MG63 (cell line): ENCODE results near the gene KCNIP4. TPM values are rescaled to one million over a fixed set of nuclear protein-coding genes. Genes with fewer than 3 reads are reported as not detected.

ENCODE experiments used
- DNase-seq: peaks from one replicate; pipeline ENCODE4 v3.0.0-alpha.2; 2020
- H3K27me3 ChIP-seq: fragments of 250-450 bp; sonication (Bioruptor Pico); 2 replicates; pipeline ENCODE4 v1.5.1; 2020; ENCODE audit warnings: mild to moderate bottlenecking, moderate library complexity
- H3K36me3 ChIP-seq: fragments of 250-450 bp; sonication (Bioruptor Pico); 2 replicates; pipeline ENCODE4 v1.5.1; 2020; ENCODE audit warnings: mild to moderate bottlenecking, moderate library complexity
- H3K4me3 ChIP-seq: fragments of 250-450 bp; sonication (Bioruptor Pico); 2 replicates; pipeline ENCODE4 v1.5.1; 2020; ENCODE audit warnings: mild to moderate bottlenecking, moderate library complexity
- H3K9me3 ChIP-seq: fragments of 250-450 bp; sonication (Bioruptor Pico); 2 replicates; pipeline ENCODE4 v1.5.1; 2020; ENCODE audit warnings: mild to moderate bottlenecking, moderate library complexity
- total RNA-seq: library from RNA; depleted of rRNA; stranded (reverse); fragments of >200 nt; shearing (Covaris generic); gene quantifications from 2 replicates; pipeline ENCODE4 v1.2.3, GENCODE V29; 2014; ENCODE audit warnings: low replicate concordance

Gene KCNIP4
- total RNA-seq, 1 experiment from 2014 or later = not detected

DNA sequence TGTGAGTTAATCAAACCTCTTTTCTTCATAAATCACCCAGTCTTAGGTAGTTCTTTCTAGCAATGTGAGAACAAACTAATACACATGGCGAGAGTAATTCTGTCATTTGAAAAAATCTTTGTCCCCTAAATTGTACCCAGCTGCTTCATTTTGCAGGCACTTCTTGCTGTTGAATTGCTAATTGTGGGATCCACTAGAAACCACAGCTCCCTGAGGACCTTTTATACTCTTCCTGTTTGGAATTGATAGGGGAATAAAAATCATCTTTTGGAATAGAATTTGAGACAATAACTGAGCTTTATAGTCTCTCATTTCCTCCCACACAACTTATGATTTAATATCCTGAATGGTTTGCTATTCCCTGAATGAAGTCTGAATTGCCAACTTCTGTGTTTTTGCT is 1078.1 kb downstream of the KCNIP4 start:
- H3K9me3 ChIP-seq = no peaks in the 10 kb centered on the region
- no peak overlapping the region for H3K4me3 ChIP-seq
- H3K27me3 ChIP-seq = no peaks in the 10 kb centered on the region
- no peak for DNase-seq
- no peaks in the 10 kb centered on the region for H3K36me3 ChIP-seq

DNA sequence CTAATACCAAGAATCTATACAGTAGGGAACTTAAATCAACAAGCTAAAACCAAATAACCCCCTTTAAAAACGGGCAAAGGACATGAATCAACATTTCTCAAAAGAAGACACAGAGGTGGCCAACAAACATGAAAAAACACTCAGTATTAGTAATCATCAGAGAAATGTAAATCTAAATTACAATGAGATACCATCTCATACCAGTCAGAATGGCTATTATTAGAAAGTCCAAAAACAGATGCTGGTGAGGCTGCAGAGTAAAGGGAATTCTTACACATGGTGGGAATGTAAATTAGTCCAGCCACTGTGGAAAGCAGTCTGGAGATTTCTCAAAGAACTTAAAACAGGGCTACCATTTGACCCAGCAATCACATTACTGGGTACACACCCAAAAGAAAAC is 1080.5 kb downstream of the KCNIP4 start:
- Histone ChIP-seq H3K27me3 (no peaks in the 10 kb centered on the region), H3K9me3 (no peaks in the 10 kb centered on the region), H3K4me3 (no peak overlapping the region), H3K36me3 (no peaks in the 10 kb centered on the region)
- DNase-seq = no peak

DNA sequence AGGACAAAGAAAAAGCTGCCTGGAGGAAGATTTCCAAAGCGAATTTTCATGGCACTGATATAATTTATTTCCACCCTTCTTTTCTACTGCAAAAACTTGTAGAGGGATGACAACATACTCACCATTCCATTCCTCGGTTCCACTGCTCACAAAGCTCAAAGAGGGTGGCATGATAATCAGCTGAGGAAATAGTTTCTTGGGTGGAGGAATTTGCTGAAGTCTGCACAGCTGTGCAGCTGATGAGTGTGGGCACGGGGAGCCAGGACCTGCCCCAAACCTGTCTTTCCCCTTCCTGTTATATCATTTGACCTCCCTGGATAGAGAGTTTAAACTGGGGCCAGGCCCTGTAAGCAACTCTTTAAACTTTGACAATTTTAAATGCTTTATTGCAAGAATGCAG is 1087.7 kb downstream of the KCNIP4 start:
- H3K36me3 ChIP-seq = no peaks in the 10 kb centered on the region
- no peak overlapping the region for H3K4me3 ChIP-seq
- H3K27me3 ChIP-seq = no peaks in the 10 kb centered on the region
- no peak for DNase-seq
- H3K9me3 ChIP-seq = no peaks in the 10 kb centered on the region

DNA sequence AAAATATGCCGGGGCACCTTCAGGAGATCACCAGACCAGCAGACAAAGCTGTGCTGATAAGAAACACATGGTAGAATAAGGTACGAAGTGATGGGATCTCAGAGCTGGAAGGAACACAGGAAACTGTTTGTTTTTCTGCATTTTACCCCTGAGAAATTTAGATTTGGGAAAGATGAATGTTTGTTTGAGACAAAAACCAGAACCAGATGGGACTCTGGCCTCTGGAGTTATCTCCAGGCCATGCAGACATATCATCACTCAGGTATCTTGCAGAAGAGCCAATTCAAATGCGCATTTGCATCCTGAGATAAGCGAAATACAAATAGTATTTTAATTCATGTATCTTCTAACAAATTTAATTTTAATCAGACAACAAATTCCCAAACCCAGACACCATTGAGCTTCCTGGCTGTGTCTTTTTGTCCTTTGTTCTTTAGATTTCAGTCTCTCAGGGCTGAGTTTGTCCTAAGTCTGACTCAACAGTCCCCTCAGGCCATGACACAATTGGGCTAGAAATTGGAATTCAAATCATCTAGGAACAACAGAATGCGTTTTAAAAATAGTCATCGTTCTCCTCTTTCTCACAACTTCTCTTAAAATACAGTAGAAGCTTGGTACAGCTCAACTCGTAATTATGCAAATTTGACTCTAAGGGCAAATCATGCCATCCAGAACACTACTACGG is 1089.3 kb downstream of the KCNIP4 start:
- DNase-seq = no peak
- H3K27me3 ChIP-seq = no peaks in the 10 kb centered on the region
- H3K4me3 ChIP-seq = no peak overlapping the region
- H3K9me3 ChIP-seq = no peaks in the 10 kb centered on the region
- H3K36me3 ChIP-seq = no peaks in the 10 kb centered on the region

DNA sequence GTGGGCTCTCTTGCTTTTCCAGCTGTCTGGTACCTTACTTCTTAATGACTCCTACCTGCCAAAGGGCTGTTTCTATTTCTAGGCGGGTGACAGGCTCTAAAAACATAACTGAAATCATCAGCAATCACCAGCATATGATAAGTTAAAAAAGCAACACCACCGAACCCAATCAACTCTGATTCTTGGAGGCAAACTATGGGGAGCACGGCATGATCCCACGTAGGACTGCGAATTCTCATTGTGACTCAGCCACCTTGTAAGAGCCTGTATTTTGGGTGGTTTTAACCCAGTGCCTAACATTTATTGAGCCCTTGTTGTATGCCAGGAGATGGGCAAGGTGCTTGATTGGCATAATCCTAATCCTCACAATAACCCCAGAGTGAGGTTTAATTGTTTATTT is 1091.5 kb downstream of the KCNIP4 start:
- no peaks in the 10 kb centered on the region for H3K27me3 ChIP-seq
- H3K4me3 ChIP-seq = no peak overlapping the region
- no peaks in the 10 kb centered on the region for H3K36me3 ChIP-seq
- DNase-seq = no peak
- no peaks in the 10 kb centered on the region for H3K9me3 ChIP-seq

DNA sequence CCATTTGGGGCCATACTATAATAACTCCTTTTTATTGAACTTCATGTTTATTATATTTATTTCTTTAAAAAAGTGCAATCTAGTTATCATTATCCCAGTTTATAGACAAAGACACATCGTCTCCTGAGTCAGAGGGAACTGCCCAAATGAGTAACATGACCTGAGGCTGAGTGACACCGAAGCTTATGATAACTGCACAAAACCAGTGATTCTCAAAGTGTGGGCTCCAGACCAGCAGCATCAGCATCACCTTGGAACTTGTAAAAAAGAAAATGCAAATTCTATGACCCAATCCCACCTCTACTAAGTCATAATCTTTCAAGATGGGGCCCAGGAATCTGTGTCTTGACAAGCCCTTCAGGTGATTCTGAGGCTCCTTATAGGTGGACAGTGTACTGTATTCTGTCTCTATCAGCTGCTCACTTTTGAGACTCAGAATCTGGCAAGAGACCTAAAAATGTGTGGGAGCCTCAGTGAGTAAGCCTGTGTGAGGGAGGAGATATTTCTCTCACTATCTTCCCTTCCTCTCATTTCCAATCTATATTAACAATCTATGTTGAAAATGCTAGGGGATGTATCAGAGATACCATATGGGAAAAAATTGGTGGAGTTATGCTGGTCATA is 1101.3 kb downstream of the KCNIP4 start:
- Histone ChIP-seq H3K9me3 (no peaks in the 10 kb centered on the region), H3K27me3 (no peaks in the 10 kb centered on the region), H3K4me3 (no peak overlapping the region), H3K36me3 (no peaks in the 10 kb centered on the region)
- DNase-seq = no peak

DNA sequence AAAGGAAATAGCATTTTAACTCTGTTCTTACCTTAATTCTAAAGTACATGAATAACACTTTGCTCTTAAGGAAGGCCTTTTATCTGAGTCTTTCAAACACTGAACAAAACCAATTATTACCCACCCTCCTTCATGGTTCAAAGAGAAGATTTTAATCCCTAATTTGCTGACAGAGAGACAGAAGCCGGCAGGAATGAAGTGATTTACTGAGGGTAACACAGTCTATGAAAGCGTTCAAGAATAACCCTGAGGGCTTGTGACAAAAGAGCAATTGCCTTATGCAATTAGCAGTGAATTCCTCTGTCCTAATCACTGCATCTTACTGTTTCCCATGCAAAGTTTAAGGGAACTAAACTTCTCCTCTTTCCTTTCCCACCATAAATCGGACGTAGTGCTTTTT is 1104.3 kb downstream of the KCNIP4 start:
- Histone ChIP-seq H3K4me3 (no peak overlapping the region), H3K27me3 (no peaks in the 10 kb centered on the region), H3K36me3 (no peaks in the 10 kb centered on the region), H3K9me3 (no peaks in the 10 kb centered on the region)
- no peak for DNase-seq

DNA sequence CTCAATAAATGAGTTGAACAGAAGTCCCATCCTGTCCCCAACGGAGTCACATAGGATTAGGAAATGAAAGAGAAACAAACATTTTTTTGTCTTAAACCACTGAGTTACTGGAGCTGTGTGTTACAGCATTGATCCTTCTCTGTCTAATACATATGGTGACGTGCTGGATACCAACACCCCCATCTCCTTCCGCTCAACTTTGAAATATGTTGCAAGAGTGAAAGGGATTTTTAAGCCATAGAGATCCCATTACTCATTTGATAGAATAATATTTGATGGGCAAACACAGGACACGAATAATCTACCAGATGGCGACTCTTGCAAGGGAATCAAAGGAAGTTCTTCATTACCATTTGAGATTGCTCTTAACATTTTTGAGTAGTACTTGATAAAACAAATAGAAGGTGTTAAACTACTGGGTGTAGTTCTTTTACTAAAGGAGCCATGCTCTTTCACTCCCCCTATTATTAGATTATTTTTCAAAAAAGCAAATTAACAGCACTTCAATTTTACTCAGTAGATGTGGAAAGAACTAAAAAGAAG is 1107.9 kb downstream of the KCNIP4 start:
- Histone ChIP-seq H3K9me3 (no peaks in the 10 kb centered on the region), H3K4me3 (no peak overlapping the region), H3K27me3 (no peaks in the 10 kb centered on the region), H3K36me3 (no peaks in the 10 kb centered on the region)
- no peak for DNase-seq

DNA sequence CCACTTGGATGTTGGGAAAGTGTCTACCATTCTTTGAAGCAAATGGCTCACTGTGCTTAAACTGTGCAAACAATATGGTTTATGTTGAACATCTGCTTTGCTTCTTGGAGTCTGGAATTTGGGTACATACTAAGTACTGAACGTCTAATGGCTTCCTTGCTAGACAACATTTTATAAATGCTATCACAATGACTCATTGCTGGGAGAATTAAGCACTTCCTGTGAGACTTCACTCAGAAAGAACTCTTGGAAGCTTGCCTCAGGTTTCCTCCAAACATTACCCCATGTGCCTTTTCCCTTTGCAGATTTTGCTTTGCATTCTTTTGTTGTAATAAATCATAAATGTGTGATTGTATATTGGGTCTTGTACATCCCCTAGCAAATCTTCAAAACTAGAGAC is 1108.6 kb downstream of the KCNIP4 start:
- Histone ChIP-seq H3K9me3 (no peaks in the 10 kb centered on the region), H3K4me3 (no peak overlapping the region), H3K27me3 (no peaks in the 10 kb centered on the region), H3K36me3 (no peaks in the 10 kb centered on the region)
- DNase-seq = peak; percentile 4

DNA sequence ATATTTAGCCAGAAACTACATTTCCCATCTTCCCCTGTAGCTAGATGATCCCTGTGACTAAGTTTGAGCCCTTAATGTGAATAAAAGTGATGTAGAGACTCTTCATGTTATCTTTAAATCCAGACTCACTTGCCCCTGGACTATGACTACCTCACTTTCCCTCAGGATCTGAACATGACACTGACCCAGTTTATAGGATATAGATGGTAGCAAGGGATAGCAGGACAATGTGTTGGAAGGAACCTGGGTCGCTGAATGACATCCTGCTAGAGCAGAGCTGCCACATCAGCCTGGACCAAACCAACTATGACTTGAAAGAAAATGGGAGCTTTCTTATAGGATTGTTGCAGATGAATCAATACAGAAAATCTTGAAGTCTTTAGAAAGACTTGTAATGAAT is 1110.1 kb downstream of the KCNIP4 start:
- H3K4me3 ChIP-seq = no peak overlapping the region
- no peaks in the 10 kb centered on the region for H3K36me3 ChIP-seq
- H3K27me3 ChIP-seq = no peaks in the 10 kb centered on the region
- no peak for DNase-seq
- H3K9me3 ChIP-seq = no peaks in the 10 kb centered on the region

DNA sequence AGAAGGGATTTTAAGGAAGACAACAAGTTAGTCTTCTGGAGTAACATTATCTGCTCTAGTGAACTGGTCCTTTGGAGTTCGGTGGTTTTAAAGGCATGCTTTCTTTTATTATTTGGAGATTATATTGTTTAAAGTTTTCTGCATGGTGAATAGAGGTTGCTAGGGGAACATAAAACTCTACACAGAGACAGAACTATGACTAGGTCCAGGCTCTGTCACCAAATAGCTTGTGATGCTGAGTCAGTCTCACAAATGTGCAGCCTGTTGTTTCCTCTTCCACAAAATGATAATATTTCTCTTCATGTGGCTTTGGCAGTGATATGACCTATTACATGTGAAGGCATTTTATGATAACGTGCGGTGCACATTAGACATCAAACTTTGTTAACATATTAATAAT is 1115.7 kb downstream of the KCNIP4 start:
- no peak overlapping the region for H3K4me3 ChIP-seq
- DNase-seq = no peak

DNA sequence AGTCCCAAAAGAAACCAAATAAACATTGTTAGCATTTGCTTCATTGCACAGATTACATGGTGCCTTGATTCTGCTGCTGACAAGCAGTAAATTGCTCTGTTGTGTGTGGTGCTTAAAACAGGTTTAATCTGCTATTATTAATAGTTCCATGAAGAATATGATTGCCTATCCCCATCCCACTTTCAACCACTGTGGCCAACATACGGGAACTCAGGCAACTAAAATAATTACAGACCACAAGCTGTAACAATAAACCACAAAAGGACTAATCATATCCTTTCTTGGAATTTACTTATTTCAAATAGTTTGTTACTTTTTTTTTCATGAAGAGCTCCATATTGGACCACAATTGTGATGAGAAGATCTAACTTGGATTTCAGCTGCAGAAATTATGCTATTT is 1116.8 kb downstream of the KCNIP4 start:
- Histone ChIP-seq H3K9me3 (no peaks in the 10 kb centered on the region), H3K4me3 (no peak overlapping the region), H3K36me3 (no peaks in the 10 kb centered on the region), H3K27me3 (no peaks in the 10 kb centered on the region)
- DNase-seq = no peak

More for the DNA sequence above, 1115.7 kb downstream of the KCNIP4 start:
- H3K9me3 ChIP-seq = no peaks in the 10 kb centered on the region
- no peaks in the 10 kb centered on the region for H3K27me3 ChIP-seq
- H3K36me3 ChIP-seq = no peaks in the 10 kb centered on the region

DNA sequence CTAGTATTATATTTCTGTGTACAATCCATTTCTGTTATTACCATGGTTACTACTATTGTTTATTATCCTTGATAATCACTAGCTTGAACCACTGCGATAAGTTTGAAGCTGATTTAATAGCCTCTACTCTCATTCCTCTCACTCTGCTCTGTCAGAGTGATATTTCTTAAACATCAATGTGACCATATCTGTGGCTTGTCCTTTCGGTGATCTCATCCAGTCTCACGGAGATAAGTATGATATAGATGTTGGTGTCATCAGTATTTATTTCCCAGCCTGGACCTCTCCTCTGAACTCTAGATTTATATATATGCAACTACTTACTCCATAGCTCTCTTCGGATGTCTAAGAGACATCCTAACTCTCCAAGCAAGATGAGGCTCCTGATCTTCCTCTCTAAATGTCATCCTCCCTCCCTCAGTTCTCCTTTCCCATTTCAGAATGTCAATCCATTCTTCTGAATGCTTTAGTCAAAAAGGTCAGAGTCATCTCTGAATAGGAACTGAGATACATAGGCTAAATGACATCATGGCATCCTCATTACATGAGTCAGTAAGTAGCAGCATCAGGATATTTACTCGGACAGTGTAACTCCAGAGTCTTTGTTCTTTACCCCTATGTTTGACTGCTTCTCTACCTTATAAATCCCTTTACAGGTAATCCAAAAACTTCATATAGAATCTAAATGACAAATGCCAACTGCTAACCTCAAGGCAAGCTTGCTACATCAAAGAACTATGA is 1118.8 kb downstream of the KCNIP4 start:
- no peaks in the 10 kb centered on the region for H3K27me3 ChIP-seq
- H3K4me3 ChIP-seq = no peak overlapping the region
- no peaks in the 10 kb centered on the region for H3K9me3 ChIP-seq
- DNase-seq = no peak
- no peaks in the 10 kb centered on the region for H3K36me3 ChIP-seq

DNA sequence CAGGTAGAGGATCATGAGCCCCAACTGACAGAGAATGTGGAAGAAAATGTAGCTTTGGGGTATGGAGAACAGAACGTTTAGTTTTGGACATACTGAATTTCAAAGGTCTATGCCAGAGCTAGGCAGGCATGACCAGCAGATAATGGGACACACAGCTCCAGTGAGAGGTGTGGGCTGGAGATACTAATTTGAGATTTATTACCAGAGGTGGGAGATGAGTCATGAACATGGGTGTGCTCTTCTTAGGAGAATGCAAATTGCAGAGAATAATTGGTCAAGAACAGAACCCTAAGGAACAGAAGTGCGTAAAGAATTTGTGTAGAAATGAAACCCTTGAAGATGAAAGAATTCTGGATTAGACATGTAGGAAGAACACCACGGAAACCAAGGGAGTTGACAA is 1123.1 kb downstream of the KCNIP4 start:
- Histone ChIP-seq H3K27me3 (no peaks in the 10 kb centered on the region), H3K9me3 (no peaks in the 10 kb centered on the region)
- no peak for DNase-seq

DNA sequence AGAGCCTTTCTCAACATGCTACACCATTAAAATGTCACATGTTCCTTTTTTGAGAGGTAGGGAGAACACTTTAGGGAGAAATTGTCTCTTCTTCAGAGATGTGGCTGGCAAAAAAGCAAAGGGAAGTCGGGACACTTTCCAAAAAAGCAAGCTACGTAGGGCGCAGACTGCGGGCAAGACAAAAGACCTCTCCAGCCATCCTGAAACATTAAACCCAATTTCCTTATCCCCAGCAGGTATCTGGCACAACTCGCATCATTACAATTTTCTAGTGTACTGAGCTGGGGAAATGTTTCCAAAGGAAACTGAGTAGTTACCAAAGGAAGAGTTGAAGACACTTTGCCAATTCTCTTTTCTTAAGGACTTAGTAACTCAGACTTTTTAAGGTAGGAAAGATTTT is 1132.3 kb downstream of the KCNIP4 start:
- no peak overlapping the region for H3K4me3 ChIP-seq
- no peak for DNase-seq
- no peaks in the 10 kb centered on the region for H3K9me3 ChIP-seq
- H3K27me3 ChIP-seq = no peaks in the 10 kb centered on the region
- no peaks in the 10 kb centered on the region for H3K36me3 ChIP-seq

More for the DNA sequence above, 1123.1 kb downstream of the KCNIP4 start:
- H3K4me3 ChIP-seq = no peak overlapping the region
- no peaks in the 10 kb centered on the region for H3K36me3 ChIP-seq

DNA sequence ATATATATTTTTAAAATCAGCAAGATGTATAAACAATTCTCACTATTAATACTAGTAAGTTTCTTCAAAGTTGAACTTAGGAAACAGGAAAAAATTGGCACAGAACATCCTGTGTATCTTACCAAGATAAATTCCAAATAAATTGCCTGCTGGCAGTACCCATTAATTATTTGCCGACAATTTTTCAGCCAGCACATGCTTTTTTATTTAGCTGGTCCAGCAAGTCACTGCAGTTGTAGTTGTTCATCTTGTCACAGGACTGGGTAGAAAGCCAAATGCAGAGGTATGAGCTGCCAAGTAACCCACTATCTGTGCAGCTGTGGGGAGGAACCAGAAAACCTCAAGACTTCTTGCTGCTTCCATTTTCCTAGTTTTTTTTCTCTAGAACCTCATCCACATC is 1134.9 kb downstream of the KCNIP4 start:
- Histone ChIP-seq H3K27me3 (no peaks in the 10 kb centered on the region), H3K36me3 (no peaks in the 10 kb centered on the region), H3K9me3 (no peaks in the 10 kb centered on the region), H3K4me3 (no peak overlapping the region)
- no peak for DNase-seq

DNA sequence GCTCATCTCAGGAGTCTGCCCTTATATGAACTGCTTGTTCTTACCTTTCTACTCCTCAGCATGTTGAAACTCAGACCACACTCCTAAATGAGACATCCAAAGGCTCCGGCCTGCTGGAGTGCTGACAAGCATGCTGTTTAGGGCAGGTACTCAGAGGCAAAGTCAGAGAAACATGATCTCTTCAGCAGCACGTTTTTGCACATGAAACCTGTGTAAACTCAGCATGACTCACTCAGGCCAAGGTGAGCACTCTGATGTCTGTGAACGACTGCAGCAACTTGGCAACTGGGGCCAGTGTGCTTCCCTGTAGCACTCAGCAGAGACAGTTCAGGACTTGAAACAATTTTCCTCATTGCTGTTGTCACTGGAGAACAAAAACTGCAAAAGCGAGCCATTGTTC is 1138.8 kb downstream of the KCNIP4 start:
- DNase-seq = no peak
- no peaks in the 10 kb centered on the region for H3K9me3 ChIP-seq
- no peaks in the 10 kb centered on the region for H3K36me3 ChIP-seq
- no peak overlapping the region for H3K4me3 ChIP-seq
- H3K27me3 ChIP-seq = no peaks in the 10 kb centered on the region
